H1 (cell line): ENCODE results near the gene S100A14. TPM values are rescaled to one million over a fixed set of nuclear protein-coding genes. Genes with fewer than 3 reads are reported as not detected.

Experiments used
- ASH2L ChIP-seq: fragments of 200-600, 300-600 bp; sonication (generic); IDR thresholded peaks from one replicate; pipeline ENCODE4 v1.7.1; 2017; ENCODE audit warnings: low read length
- ATF3 ChIP-seq: IDR thresholded peaks from 2 replicates; pipeline ENCODE4 v1.6.1; 2011; ENCODE audit warnings: low read depth, mild to moderate bottlenecking, low read length; ENCODE audit not compliant: insufficient read depth
- CEBPB ChIP-seq: IDR thresholded peaks from 2 replicates; pipeline ENCODE4 v1.6.1; 2012; ENCODE audit warnings: low read depth, low read length
- CHD2 ChIP-seq: IDR thresholded peaks from 2 replicates; pipeline ENCODE4 v1.6.1; 2012; ENCODE audit warnings: low read length, improper control_type of control experiment
- CREB1 ChIP-seq: IDR thresholded peaks from 2 replicates; pipeline ENCODE4 v1.6.1; 2012; ENCODE audit warnings: inconsistent platforms
- GABPA ChIP-seq: IDR thresholded peaks from 2 replicates; pipeline ENCODE4 v1.6.1; 2011; ENCODE audit warnings: mild to moderate bottlenecking, low read length, moderate library complexity, borderline replicate concordance; ENCODE audit not compliant: insufficient read depth
- GTF2F1 ChIP-seq: IDR thresholded peaks from 2 replicates; pipeline ENCODE4 v1.6.1; 2012; ENCODE audit warnings: low read depth, low read length, improper control_type of control experiment, borderline replicate concordance
- JUN ChIP-seq: IDR thresholded peaks from 2 replicates; pipeline ENCODE4 v1.6.1; 2011; ENCODE audit warnings: low read depth, mild to moderate bottlenecking, improper control_type of control experiment, low read length
- KDM5A ChIP-seq: fragments of 200-600 bp; IDR thresholded peaks from 2 replicates; pipeline ENCODE4 v1.7.1; 2012; ENCODE audit warnings: mild to moderate bottlenecking, low read length, inconsistent platforms, mixed read lengths
- RAD21 ChIP-seq, 2 experiments: IDR thresholded peaks in 1 of 2; conservative IDR thresholded peaks in 1 of 2; 2 replicates each; pipeline ENCODE4 v1.6.1; 2011; ENCODE audit warnings: low read depth in 2 of 2, low read length in 2 of 2, improper control_type of control experiment in 1 of 2, inconsistent platforms in 1 of 2, mild to moderate bottlenecking in 1 of 2, moderate library complexity in 1 of 2
- RNF2 ChIP-seq: fragments of 200-900, 300-1000 bp; sonication (generic); IDR thresholded peaks from 2 replicates; pipeline ENCODE4 v1.7.1; 2016; ENCODE audit warnings: borderline replicate concordance, low read depth, mild to moderate bottlenecking, antibody characterized with exemption, low read length; ENCODE audit not compliant: poor library complexity, severe bottlenecking; ENCODE audit errors: missing control alignments
- RXRA ChIP-seq: IDR thresholded peaks from 2 replicates; pipeline ENCODE4 v1.6.1; 2011; ENCODE audit warnings: low read depth, mild to moderate bottlenecking, low read length, moderate library complexity; ENCODE audit not compliant: insufficient read depth
- SP1 ChIP-seq: IDR thresholded peaks from 2 replicates; pipeline ENCODE4 v1.6.1; 2011; ENCODE audit warnings: low read depth, low read length
- SP2 ChIP-seq: IDR thresholded peaks from 2 replicates; pipeline ENCODE4 v1.6.1; 2012; ENCODE audit warnings: mild to moderate bottlenecking, low read length, inconsistent platforms
- SUZ12 ChIP-seq: fragments of 200-600 bp; sonication (generic); IDR thresholded peaks from 2 replicates; pipeline ENCODE4 v1.6.1; 2012; ENCODE audit warnings: mild to moderate bottlenecking, inconsistent platforms, low read length, moderate library complexity, mixed read lengths
- TAF1 ChIP-seq: IDR thresholded peaks from 2 replicates; pipeline ENCODE4 v1.6.1; 2011; ENCODE audit warnings: mild to moderate bottlenecking, low read depth, low read length
- TAF7 ChIP-seq: optimal IDR thresholded peaks from 2 replicates; pipeline ENCODE3; 2011; ENCODE audit warnings: low read depth, mild to moderate bottlenecking, inconsistent platforms, low read length, moderate library complexity, borderline replicate concordance
- TBP ChIP-seq: IDR thresholded peaks from 2 replicates; pipeline ENCODE4 v1.6.1; 2011; ENCODE audit warnings: low read depth, low read length, improper control_type of control experiment
- TEAD4 ChIP-seq: IDR thresholded peaks from 2 replicates; pipeline ENCODE4 v1.6.1; 2012; ENCODE audit warnings: low read depth, low read length, inconsistent platforms, mixed read lengths
- ZNF274 ChIP-seq: IDR thresholded peaks from 2 replicates; pipeline ENCODE4 v1.7.0; 2012; ENCODE audit warnings: low read length, borderline replicate concordance; ENCODE audit errors: extremely low read depth
- polyA plus RNA-seq, 7 experiments: library from polyadenylated mRNA; depleted of rRNA in 3 of 7; stranded (reverse) in 5 of 7; unstranded in 2 of 7; fragments of >200 nt in 5 of 7; fragments of 200-250 nt in 2 of 7; gene quantifications; 1 replicate in 5 of 7; 2 replicates in 1 of 7; 4 replicates in 1 of 7; pipeline versions ENCODE4 v1.2.1 to v1.2.3, GENCODE V29; 2011 to 2013; ENCODE audit warnings: missing spikeins in 2 of 7, mixed read lengths in 2 of 7
- total RNA-seq: library from RNA; stranded (reverse); fragmentation: NEBNext Ultra II Directional; extraction: Animal tissue kit (Norgen Biotek cat#: 25700); gene quantifications from 2 replicates; pipeline ENCODE4 v1.2.1, GENCODE V29; 2021
- TF ChIP-seq, protein P1 (sequence below), 3 experiments: IDR thresholded peaks; 1 replicate in 2 of 3; 2 replicates in 1 of 3; pipeline versions ENCODE4 v1.5.1 to v1.6.1; 2011; ENCODE audit warnings: low read length in 3 of 3, mild to moderate bottlenecking in 3 of 3, inconsistent platforms in 2 of 3, low read depth in 1 of 3, moderate library complexity in 1 of 3; ENCODE audit not compliant: insufficient read depth in 1 of 3; ENCODE audit errors: control extremely low read depth in 1 of 3

Gene S100A14
- total and polyA plus RNA-seq, 2 of the 8 experiments (the other 6 are each of a cell fraction or from before 2014, with no cell fraction given), result 1.4 to 5.3 TPM

DNA sequence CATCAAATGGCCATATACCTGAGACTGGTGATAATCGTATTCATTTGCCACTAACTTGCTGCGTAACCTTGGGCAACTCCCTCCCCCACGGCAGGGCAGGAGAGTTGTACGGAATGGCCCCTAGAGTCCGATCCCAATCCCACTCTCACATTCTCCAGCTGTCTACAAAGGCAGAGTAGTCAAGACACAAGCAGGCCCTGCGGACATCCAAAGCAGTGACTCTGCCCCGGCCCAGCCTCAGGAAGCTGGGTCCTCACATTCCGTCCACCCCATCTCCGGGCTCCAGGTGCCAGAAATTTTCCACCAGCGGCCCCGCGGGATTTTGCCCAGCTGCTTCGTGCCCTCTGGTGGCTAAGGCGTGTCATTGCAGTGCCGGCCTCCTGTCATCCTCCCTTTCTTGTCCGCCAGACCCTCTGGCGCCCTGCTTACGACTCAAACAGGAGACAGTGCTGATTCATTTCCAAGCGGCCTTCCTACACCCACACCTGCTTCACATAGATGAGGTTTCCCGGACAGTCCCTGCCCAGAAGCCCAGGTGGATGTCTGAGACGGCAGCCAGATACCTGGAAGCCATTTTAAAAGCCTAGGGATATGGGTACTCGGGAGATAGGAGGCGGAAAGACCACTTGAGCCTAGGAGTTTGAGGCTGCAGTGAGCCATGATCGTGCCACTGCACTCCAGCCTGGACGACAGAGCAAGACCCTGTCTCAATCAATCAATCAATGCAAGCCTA, 47.6 kb downstream of the S100A14 start (continued):
- TF ChIP-seq KDM5A (no peak), SP1 (peak; percentile 82), CREB1 (peak; percentile 85), RNF2 (no peak), TAF1 (peak; percentile 61; the same call in 1 of the 2 replicates), CHD2 (0 out of 2 replicates have a peak, but pooled peaks have one; percentile 8), SUZ12 (no peak), GTF2F1 (no peak), TAF7 (peak; percentile 58), CEBPB (no peak), TBP (peak; percentile 73), ZNF274 (no peak), TEAD4 (0 out of 2 replicates have a peak, but pooled peaks have one; percentile 35), RXRA (no peak), SP2 (no peak), ASH2L (no peak), RAD21 (IDR thresholded peaks at IDR 0.05 in 1 of 2, conservative IDR thresholded peaks at IDR 0.05 in 1 of 2; ENCODE audit: low read depth in 2 of 2, low read length in 2 of 2) (peak; percentile 95 to 97), ATF3 (0 out of 2 replicates have a peak, but pooled peaks have one; percentile 54), JUN (no peak), GABPA (peak; percentile 53; the same call in 1 of the 2 replicates)
- TF ChIP-seq, protein P1, sequence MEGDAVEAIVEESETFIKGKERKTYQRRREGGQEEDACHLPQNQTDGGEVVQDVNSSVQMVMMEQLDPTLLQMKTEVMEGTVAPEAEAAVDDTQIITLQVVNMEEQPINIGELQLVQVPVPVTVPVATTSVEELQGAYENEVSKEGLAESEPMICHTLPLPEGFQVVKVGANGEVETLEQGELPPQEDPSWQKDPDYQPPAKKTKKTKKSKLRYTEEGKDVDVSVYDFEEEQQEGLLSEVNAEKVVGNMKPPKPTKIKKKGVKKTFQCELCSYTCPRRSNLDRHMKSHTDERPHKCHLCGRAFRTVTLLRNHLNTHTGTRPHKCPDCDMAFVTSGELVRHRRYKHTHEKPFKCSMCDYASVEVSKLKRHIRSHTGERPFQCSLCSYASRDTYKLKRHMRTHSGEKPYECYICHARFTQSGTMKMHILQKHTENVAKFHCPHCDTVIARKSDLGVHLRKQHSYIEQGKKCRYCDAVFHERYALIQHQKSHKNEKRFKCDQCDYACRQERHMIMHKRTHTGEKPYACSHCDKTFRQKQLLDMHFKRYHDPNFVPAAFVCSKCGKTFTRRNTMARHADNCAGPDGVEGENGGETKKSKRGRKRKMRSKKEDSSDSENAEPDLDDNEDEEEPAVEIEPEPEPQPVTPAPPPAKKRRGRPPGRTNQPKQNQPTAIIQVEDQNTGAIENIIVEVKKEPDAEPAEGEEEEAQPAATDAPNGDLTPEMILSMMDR (IDR thresholded peaks at IDR 0.05; ENCODE audit: control extremely low read depth in 1 of 3, insufficient read depth in 1 of 3, low read depth in 1 of 3, low read length in 3 of 3), result peak; percentile 92 to 98 (median 97)
